ENCODE results near the gene KIF26B.

KIF26B gene

DNA sequence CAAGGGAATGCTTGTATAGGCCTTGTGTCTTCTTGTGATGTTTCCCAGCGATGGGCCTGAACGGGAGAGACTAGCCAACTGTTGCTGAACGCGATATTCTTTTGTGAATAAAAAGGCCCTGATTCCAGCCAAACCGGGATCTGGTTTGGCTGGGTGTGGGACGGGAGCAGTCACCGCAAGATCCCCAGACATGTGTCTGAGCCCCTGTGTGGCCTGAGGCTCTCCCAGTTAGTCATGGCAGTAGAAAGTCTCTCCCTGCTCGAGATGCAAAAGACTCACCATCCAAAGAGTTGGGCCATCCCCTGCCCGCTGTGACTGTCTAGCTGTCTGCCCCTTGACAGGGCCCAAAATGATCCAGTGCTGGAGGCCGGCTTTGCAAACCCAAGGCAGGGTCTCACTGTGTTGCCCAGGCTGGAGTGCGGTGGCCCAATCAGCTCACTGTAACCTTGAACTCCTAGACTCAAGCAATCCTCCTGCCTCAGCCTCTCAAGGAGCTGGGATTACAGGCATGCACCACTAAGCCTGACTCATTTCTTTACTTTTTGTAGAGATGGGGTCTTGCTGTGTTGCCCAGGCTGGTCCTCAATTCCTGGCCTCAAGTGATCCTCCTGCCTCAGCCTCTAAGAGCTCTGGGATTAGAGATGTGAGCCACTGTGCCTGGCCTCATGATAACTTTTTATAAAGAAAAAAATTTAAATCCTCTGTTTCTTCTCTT, 56.4 kb downstream of the KIF26B start:
- DNase-seq, result no peak

DNA sequence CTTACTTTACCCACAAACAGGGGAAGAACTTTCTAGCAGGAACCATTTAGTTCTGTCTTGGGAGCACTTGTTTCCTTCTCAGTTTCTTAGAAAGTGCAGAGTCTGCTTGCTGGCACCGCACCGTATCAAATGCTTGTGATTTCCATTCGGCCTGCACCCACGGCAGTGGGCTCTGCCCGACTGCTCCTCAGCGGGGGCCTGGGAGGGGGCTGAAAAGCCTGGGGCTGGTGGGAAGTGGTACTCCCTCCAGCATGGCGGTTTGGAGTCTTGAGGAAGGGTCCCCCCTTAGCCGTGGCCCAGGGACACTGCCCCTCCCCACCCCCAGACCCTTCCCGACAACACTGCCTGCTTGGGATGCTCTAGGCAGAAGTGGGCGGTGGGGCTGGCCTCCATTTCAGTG, 57.0 kb downstream of the KIF26B start:
- no peak for DNase-seq

DNA sequence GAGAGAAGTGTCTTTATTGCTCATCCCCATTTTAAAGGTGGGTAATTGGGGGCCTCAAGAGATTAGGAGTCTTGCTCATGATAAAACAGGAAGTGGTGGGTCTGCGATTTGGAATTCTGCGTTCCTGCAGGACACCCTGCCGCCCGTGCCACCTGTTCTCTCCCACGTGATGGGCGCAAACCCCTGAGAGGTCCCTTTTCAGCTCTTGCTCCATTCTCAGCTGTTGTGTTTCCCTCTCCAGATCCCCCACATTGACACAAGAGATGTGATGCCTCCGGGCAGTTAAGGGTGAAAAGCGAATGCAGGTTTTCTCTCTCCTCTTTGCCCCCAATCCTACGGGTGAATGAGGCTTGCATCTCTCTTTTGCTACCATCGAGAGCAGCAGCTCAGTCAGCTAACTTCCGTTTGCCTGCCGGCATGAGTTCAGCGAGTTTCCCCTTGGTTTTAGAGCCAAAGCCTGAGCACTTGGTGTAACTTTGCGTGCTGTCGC, 57.5 kb downstream of the KIF26B start:
- no peak for DNase-seq

DNA sequence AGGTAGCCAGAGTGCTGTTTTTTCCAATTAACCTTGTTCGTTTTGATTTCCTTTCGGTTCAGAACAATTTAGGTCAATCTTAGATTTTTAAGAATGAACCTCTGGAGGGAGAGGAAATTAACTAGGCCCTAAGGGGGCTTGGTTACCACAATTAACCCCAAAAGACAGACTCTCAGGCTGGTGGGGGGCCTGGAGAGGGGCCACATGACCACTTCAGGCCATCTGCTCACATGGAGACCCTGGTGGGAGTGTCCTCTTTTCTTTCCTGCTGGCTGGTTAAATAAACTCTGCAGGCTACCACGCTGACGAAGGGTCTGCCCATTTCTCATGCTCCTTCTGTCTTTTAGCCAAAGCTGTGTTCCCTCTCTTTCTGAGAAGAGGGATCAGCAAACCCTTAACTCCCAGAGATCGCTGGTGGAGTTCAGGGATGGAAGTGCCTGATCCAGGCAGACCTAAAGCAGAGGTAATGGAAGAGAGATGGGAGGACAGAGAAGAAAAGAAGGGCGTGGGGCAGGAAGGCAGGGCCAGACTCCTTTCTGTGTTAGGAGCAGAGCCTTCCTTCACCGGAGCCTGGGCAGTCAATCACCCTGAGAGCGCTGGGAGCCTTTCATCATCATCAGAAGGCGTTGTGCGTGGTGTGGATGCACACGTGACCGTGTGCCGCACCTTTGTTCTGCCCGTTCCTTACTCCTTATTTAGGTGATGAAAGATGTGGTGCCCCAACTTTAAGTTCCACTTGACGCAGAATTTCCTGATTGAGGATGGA, 58.5 kb downstream of the KIF26B start:
- DNase-seq, result no peak

DNA sequence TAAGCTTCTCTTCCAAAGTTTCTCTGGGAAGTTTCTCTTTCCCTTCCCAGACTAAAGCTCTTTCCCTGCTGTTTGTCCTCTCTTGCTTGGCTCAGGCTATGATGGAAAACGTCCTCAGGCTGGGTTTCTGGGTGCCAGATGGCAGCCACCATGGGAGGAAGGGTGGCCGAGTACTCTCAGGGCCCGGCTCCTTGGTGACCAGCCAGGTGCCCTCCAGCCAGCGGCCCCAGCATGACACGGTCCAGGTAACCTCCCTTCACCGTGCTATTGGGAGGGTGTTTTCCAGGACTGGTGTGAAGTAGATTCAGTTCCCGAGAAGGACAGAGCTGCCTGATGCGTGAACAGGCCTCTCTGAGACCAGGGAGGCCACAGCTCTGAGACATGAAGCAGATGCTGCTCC, 60.3 kb downstream of the KIF26B start:
- no peak for DNase-seq

DNA sequence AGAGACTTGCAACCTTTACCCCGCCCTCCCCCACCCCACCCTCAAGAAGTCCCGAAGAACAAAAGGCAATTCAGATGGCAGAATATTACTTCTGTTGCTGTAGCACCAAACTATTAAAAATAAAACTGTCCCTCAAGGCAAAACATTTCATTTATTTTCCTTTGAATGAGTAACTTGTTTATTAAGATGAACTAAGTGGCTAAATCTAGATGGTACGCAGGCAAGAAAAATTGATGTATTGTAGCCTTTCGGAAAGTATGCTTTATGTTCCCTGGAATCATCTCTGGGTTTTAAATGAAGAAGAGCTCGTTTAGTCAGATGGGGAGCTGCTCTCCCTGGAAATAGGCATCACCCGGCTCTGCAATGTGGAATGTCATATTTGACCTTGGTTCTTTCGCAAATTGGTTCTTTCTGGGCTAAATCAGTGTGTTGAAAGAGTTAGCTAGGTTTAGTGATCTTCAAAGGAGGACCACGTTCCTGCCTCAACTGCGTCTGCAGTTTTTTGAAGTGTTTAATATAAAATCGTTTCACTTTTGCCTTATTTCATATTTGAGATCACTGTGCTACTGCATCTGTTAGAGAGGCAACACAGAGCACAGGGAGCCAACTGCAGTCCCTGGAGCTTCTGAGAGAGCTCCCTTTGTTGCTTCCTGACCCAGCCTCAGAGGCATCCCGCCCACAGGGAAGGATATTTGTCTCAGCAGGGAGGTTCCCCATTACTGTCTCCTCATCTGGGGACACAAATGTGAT, 61.8 kb downstream of the KIF26B start:
- DNase-seq, result no peak

DNA sequence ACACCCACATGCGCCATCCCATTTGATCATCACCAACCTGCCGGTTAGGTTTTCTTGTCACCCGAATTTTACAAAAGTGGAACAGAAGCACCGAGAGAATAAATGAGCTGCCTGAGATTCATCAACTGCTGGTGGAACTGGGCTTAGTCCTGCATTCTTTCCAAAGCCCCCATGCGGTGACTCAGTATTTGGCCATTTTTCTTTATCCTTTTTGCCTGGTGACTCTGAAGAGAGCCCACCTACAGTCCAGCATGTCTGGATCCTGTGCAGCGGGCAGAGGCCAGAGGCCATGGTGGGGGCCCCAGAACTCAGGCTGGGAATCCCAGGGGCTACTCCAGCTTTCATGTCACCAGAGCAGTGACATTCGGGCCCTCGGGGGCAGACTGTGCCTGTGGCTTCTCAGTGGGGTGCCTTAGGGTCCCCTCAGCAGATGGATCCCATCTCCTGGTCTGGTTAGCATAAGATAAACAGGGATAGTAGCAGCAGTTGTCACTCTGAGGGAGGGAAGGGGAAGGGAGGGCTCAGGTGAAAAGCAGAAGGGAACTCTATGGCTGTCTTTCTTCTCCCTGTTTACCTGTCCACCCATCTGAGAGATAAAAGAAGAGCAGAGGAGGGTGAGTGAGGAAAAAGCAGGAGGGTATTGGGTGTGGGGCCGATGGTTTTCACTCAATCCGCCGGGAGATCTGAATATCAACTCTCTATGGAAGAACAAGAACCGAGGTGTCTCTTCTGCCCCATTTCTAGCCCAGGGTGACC, 63.2 kb downstream of the KIF26B start:
- no peak for DNase-seq

DNA sequence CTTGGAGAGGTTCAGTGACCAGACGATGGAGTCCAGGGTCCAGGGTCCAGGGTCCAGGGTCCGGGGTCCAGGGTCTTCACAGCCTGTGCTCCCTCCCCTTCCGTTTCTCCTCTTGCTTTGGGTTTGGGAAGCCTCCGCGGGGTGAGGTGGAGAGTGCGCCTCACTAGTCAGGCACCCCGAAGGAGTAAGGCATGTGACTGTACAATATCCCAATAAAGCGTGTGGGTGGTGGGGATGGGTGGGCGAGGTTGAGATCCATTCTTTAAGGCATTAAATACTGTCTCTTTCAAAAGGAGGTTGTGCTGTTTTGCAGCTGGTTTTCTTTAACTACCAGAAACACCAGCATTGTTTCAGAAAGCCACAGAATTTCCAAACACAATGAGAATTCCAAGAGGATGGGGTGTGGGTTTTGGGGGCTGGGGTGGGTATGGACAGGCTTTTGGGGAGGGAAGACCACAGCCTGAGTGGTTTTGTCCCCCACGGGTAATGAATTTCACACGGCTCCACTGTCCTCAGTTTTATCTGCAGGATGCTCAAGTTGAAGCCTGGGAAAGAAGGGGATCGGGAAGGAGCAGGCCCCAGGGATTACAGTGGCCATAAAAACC, 65.7 kb downstream of the KIF26B start:
- no peak for DNase-seq

DNA sequence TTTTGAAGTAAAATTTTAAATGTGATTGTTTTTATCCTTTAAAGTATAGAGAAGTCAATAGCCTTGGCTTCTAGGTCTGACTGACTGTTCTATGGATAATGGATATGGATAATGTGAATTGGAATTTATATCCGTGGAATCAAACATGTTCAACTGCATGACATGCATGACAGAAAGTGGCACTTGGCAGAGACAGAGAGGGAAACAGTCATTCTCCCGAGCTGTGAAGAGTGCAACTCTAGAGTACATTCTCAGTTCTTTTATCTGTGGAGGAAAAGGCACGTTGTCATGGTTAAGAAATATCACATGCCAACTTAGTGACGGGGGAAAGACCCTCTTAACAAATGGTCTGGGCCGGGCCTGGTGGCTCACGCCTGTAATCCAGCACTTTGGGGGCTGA, 67.0 kb downstream of the KIF26B start:
- DNase-seq, result no peak

DNA sequence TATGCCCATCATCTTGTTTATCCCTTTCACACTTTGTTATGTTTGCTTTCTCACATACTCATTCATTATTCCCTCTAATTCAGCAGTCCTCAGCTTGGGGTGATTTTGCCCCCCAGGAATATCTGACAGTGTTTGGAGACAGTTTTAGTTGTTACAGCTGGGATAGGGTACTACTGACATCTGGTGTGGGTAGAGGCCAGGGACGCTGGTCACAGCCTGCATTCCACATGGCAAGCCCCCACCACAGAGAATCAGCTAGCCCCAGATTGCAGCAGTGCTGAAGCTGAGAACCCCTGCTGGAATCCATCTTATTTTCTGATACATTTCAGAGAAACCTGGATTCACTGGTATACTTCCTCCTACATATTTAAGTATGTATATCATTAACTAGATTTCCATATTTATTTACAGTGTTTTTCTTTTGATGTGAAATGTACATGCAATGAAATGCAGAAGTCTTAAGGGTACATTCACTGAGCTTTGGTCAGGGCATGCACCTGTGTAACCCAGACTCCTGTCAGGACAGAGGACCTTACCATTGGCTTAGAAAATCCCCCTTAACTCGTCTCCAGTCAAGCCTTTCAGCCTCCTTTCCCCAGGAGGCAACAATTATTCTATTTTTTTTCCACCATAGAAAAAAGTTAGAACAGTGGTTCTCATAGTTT, 68.3 kb downstream of the KIF26B start:
- no peak for DNase-seq

DNA sequence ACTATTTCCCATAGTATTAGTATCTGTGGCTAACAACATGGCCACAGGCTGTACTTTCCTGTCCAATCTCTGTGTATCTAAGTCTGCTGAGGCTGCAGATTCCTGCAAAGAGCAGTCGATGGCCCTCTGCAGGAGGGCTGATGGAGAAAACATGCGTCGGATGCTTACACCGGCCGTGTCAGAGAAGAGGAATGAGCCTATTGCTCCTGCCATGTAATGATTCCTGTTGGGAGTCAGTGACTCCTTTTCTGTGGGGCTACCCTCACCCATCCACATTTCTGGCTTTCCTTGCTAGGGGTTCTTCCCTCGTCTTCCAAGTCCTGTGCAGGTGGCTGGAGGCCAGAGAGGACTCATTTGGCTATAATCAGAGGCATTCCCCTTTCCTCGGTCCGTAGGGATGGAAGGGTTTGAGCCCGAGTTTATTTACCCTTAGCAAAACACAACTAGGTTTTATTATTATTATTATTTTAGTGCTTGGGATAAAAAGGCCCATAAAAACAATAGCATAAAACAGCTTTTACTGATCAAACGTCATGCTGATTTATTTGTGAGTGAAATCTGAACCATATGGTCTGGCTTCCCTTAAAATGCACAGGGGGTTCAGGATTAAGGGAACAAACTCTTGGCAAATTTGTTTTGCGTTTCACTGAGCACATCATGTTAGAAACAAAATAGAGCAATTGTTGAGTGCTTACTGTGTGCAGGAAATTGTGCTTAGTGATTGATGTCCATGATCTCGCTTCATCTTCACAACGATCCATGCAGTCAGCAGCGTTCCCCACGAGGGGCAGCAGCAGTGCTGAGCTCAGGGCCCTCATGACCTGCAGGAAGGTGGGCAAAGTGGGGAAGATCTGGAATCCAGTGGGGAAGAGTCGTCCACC, 70.8 kb downstream of the KIF26B start:
- DNase-seq, result no peak

DNA sequence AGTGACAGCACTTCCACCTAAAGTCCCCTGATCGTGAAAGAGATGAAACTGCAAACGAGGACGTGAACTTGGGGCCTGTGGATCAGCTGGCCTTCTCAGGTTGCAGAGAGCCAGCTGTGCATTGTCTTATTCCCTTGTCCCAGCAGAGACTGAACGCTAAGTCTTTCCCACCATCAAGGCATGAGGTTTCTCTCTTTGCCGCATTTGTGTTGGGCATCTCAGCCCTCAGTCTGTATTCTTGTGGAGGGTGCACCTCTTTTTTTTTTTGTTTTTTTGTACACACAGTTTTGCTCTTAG, 71.4 kb downstream of the KIF26B start:
- DNase-seq, result no peak

DNA sequence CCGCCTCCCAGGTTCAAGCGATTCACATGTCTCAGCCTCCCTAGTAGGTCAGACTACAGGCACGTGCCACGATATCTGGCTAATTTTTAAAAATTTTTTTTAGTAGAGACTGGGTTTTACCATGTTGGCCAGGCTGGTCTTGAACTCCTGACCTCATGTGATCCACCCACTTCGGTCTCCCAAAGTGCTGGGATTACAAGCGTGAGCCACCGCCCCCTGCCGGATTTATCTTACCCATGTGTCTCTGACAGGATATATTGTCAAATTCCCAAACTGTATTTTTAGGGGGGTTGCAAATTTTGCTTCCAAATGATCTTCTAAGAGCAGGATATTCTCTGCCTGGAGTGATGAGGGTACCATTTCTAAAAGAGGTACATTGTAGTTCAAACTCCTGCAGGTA, 74.3 kb downstream of the KIF26B start:
- no peak for DNase-seq

DNA sequence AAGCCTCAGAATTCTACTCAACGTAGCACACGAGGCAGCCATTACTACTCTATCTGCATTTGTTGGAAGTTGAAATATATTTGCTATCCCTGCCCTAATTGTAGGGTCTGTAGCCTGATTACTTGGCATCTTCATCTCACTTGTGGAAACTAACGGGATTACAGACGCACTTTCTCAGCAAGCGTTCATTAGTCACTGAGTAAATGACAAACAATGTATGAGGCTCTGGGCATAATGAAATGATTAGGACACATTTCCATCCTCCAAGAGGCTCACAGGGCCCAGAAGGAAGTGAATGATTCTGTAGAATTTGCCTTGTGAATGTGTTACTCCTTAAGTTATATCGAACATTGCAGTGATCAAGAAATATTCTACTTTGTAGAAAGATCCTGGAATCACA, 78.1 kb downstream of the KIF26B start:
- no peak for DNase-seq

DNA sequence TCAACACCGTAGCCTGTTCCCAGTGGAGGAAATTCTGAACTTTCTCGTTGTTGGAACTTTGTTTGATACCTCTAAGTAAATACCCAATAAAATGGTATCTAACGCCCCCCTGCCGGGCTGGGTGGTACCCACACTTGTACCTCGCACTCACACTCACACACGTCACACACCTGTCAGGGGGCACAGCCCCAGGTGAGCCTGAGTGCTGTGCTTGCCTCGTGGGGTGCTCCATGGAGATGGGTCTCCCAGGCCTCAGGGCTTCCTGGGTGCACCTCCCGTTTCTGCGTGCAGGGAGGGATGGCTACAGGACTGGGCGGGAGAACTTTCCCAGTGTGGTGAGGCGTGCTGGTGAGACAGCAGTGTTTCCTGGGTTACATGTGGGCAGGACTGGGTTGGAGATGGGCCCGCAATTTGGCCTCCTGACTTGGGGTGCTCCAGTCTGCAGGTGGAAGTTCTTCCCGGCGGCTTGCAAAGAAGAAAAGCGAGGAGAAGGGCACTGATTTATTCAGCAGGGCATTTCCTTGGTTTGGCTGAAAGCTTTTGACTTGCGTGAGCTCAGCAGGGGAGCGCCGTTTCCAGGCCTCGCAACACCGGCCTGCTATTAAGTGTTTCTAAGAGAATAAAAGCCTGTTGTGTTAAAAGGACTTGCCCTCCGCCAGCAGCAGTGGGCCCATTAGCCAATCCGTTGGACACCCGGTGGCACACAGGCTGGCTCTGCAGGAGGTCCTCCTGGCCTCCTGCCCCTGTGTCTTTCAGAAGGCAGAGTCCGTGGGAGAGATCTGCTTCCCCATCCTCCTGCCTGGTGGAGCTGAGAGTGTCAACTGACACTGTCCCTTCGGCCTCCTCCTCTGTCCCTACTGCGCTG, 79.7 kb downstream of the KIF26B start:
- DNase-seq, result no peak

DNA sequence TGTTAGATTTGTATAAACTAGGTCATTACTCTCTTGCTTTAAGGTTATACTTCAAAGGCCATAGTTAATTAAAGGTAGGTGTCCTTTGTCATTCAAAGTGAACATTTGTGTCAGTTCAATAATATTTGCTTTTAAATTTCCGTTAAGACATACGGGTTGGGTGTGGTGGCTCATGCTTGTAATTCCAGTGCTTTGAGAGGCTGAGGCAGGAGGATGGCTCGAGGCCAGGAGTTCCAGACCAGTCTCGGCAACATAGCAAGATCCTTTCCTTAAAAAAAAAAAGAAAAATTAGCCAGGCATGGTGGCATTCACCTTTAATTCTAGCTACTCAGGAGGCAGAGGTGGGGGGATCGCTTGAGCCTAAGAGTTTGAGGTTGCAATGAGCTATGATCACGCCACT, 80.4 kb downstream of the KIF26B start:
- DNase-seq, result no peak

DNA sequence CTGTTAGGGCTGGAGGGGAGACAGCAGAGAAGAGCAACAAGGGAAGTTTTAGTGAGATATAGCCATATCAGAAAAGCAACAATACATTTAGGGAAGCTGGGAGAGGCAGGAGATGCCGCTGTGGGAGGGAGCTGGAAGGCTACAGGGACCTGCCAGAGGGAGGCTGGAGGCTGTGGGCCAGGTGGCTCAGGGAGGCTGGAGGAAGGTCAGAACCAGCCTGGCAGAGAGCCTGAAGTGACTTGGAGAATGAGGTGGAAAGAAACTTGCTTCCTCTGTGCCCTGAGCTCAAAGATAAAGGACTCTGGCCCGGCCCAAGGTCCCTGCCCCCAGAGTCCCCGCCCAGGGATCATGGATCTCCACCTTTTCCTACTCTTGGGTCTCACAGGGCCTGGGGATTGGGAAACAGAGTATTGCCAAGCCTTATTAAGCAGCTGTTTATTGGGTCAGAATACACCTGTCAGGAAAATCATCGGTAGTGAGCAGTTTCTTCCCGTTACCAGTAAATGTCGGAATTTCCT, 85.9 kb downstream of the KIF26B start:
- no peak for DNase-seq

DNA sequence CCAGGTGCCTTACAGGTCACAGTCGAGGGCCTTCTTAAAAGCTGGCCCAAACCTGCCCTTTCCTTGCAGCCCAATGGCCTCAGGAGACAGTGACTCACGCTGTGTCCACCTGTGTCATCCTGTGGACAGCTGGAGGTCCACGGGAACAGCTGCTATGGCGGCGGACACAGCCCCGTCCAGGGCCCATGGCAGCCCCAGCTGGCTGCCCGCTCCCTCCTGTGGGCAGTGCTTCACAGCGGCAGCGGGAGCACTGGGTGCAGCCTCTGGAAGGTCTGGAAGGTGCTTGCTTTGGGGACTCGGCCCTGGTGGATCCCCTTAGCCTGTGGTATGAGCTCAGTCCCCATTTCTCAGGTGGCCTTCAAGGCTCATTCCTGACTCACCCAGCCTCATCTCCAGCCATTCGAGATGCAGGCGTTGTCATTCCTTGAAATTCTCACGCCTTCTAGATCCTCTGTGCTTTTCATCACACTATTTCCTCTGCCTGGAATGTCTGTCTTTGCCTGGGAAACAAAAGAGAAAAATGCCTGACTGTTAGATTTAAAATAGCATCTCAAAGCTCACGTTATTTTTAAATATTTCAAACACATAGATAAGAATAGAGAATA, 86.8 kb downstream of the KIF26B start:
- no peak for DNase-seq

DNA sequence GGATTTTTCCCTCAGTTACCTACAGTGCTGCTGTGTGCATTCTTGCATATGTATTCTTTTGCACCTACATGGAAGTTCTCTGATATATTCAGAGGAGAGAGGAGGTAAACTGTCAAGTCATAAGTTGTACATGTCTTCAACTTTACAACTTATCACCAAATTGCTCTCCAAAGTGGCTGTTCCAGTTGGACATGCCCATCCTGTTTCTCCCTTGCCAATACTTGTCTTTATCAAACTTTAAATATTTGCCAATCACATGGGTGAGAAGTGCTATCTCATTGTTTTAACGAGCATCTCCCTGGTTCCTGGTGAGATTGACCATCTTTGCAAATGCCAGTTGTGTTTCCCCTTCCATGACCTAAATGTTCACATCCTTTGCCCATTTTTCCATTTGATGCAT, 88.2 kb downstream of the KIF26B start:
- no peak for DNase-seq
